HEK293T (cell line): ENCODE data around the gene DUOXA1.

Experiments
- CTCF ChIA-PET: fragments of 350-600 bp; formaldehyde crosslinking; extraction: SDS; loops from one replicate; lab custom pipeline; 2021; ENCODE audit warnings: antibody characterized with exemption, inconsistent platforms; lab: Yijun Ruan, JAX
- POLR2A ChIA-PET: fragments of 350-600 bp; formaldehyde crosslinking; extraction: SDS; loops from one replicate; lab custom pipeline; 2020; ENCODE audit warnings: antibody characterized with exemption, inconsistent platforms; lab: Yijun Ruan, JAX
- DNase-seq: peaks from one replicate; pipeline ENCODE4 v3.0.0; 2012; ENCODE audit warnings: mixed read lengths; ENCODE audit errors: extremely low spot score
- ARNT ChIP-seq: fragments of 450-650 bp; IDR thresholded peaks from 2 replicates; pipeline ENCODE4 v1.6.1; 2017; ENCODE audit warnings: mild to moderate bottlenecking
- BHLHE40 ChIP-seq: fragments of 450-650 bp; IDR thresholded peaks from 2 replicates; pipeline ENCODE4 v1.6.1; 2016; ENCODE audit warnings: mild to moderate bottlenecking, moderate library complexity, borderline replicate concordance
- CTBP1 ChIP-seq: fragments of 450-650 bp; IDR thresholded peaks from 2 replicates; pipeline ENCODE4 v1.6.1; 2016; ENCODE audit warnings: borderline replicate concordance
- ELF4 ChIP-seq: fragments of 450-650 bp; IDR thresholded peaks from 2 replicates; pipeline ENCODE4 v1.6.1; 2017; ENCODE audit warnings: antibody characterized with exemption
- FOXA1 ChIP-seq: fragments of 450-650 bp; IDR thresholded peaks from 2 replicates; pipeline ENCODE4 v1.6.1; 2016; ENCODE audit warnings: mild to moderate bottlenecking
- FOXK2 ChIP-seq: fragments of 450-650 bp; IDR thresholded peaks from 2 replicates; pipeline ENCODE4 v1.6.1; 2016; ENCODE audit warnings: mild to moderate bottlenecking
- FOXM1 ChIP-seq: fragments of 450-650 bp; IDR thresholded peaks from 2 replicates; pipeline ENCODE4 v1.6.1; 2017; ENCODE audit warnings: mild to moderate bottlenecking, borderline replicate concordance
- HDGF ChIP-seq: fragments of 450-650 bp; IDR thresholded peaks from 2 replicates; pipeline ENCODE4 v1.6.1; 2017; ENCODE audit warnings: antibody characterized with exemption, borderline replicate concordance
- L3MBTL2 ChIP-seq: fragments of 450-650 bp; conservative IDR thresholded peaks from 2 replicates; pipeline ENCODE4 v1.6.1; 2016; ENCODE audit warnings: mild to moderate bottlenecking
- LEF1 ChIP-seq: fragments of 450-650 bp; IDR thresholded peaks from 2 replicates; pipeline ENCODE4 v1.6.1; 2017; ENCODE audit warnings: mild to moderate bottlenecking, borderline replicate concordance
- NFRKB ChIP-seq: fragments of 450-650 bp; IDR thresholded peaks from 2 replicates; pipeline ENCODE4 v1.6.1; 2016; ENCODE audit warnings: mild to moderate bottlenecking, moderate library complexity
- SP1 ChIP-seq: fragments of 450-650 bp; IDR thresholded peaks from 2 replicates; pipeline ENCODE4 v1.6.1; 2017
- SUZ12 ChIP-seq: fragments of 450-650 bp; IDR thresholded peaks from 2 replicates; pipeline ENCODE4 v1.6.1; 2016; ENCODE audit warnings: mild to moderate bottlenecking
- TARDBP ChIP-seq: fragments of 450-650 bp; IDR thresholded peaks from 2 replicates; pipeline ENCODE4 v1.6.1; 2016
- ZNF384 ChIP-seq: fragments of 450-650 bp; IDR thresholded peaks from 2 replicates; pipeline ENCODE4 v1.6.1; 2016
- TF ChIP-seq, protein P1 (sequence below): fragments of 450-650 bp; IDR thresholded peaks from 2 replicates; pipeline ENCODE4 v1.6.1; 2016

Gene DUOXA1

DNA sequence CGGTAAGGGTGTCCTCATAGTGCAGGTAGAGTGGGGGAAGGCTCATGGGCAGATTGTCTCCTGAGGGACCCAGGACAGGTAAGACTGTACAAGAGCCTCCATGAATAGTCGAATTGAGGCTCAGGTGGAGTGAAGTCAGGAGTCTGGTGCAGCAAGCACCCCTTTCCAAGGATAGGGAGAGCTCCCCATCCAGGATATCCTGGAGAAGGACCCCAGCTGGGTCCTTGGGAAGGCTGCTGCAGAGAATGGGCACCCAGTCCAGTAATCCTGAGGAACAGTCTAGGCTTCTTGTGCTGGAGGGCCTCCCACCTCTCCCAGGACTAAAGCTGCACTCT is 15.0 kb downstream of the DUOXA1 start:
- POLR2A ChIA-PET, result no interaction called here
- CTCF ChIA-PET, result no interaction called here
- no peak for TF ChIP-seq SP1
- no peak for TF ChIP-seq CTBP1
- TF ChIP-seq, protein P1, sequence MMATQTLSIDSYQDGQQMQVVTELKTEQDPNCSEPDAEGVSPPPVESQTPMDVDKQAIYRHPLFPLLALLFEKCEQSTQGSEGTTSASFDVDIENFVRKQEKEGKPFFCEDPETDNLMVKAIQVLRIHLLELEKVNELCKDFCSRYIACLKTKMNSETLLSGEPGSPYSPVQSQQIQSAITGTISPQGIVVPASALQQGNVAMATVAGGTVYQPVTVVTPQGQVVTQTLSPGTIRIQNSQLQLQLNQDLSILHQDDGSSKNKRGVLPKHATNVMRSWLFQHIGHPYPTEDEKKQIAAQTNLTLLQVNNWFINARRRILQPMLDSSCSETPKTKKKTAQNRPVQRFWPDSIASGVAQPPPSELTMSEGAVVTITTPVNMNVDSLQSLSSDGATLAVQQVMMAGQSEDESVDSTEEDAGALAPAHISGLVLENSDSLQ, result no peak
- TF ChIP-seq L3MBTL2, result no peak
- no peak for TF ChIP-seq NFRKB
- no peak for TF ChIP-seq LEF1
- TF ChIP-seq ELF4, result no peak
- TF ChIP-seq FOXM1, result no peak
- no peak for TF ChIP-seq FOXA1
- TF ChIP-seq ZNF384, result no peak
- TF ChIP-seq HDGF, result no peak
- TF ChIP-seq ARNT, result no peak
- DNase-seq, result no peak

DNA sequence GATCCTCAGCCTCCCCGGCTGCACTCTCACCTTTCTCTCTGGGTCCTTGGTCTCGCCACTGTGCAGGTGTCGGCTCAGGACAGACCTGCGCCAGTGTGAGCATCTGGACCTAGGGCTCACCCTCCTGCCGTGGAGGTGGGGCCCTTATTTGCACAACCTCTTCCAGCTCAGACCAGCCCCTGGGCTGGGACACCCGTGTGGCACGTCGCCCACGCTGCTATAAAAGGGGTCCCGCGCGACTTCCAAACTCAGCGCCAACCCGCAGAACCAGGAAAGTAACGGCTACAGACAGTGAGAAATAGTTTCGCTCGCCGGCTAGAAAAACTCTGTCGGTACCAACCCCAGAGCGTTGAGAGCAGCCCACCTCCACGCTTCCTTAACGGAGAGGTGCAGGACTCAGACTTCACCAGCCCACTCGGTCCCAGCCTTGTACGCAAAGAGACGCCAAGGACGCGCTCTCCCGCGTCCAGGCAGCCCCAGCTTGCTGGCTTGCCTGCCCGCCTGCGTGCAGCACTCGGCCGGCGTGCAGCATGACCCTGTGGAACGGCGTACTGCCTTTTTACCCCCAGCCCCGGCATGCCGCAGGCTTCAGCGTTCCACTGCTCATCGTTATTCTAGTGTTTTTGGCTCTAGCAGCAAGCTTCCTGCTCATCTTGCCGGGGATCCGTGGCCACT is 15.5 kb downstream of the DUOXA1 start, which contains the start of the genes DUOX2 and DUOXA2:
DUOX2 (minus strand) TSS at position 97 of the 675 bp plus-strand sequence. CDS start 761 bp downstream, outside the sequence.
DUOXA2 (plus strand) TSS at position 251 of the 675 bp plus-strand sequence; CDS start at position 531, 280 bp downstream.
- POLR2A ChIA-PET, result no interaction called here
- DNase-seq, result no peak
- CTCF ChIA-PET, result no interaction called here
- TF ChIP-seq SUZ12, result no peak
- TF ChIP-seq ARNT, result no peak
- TF ChIP-seq FOXM1, result no peak
- TF ChIP-seq FOXA1, result no peak
- no peak for TF ChIP-seq NFRKB
- TF ChIP-seq HDGF, result no peak

DNA sequence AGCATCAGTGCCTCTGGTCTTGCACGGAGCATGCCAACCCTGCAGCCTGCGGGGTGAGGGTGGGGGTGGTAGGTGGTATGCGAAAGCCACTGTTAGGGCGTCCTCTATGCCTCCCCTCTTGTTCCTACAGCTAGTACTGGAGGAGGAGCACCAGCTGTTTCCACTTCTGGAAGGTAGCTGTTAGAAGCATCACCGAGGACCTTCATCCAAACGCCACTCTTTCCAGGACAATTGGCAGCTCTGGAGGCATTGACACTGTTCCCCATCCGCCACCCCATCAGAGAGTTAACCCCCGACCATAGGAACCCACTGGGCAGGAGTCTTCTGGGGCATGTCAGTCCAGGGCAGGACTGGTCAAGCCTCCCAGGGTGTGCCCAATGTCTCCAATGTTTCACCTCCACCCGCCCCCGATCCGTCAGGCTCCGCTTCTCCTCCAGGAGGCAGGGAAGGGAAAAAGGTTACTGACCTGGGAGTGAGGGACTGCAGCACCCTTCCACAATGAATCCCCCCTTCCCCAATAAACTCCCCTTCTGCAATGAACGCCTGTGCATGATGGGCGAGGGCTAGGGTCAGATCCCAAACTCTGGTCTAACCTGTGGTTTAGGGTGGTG is 16.2 kb downstream of the DUOXA1 start:
- CTCF ChIA-PET, result no interaction called here
- POLR2A ChIA-PET, result no interaction called here
- DNase-seq, result no peak
- no peak for TF ChIP-seq ARNT
- no peak for TF ChIP-seq SUZ12
- no peak for TF ChIP-seq ZNF384
- TF ChIP-seq LEF1, result no peak
- TF ChIP-seq FOXM1, result no peak
- no peak for TF ChIP-seq CTBP1
- TF ChIP-seq NFRKB, result no peak
- TF ChIP-seq FOXA1, result no peak
- TF ChIP-seq, protein P1, result no peak
- no peak for TF ChIP-seq ELF4
- no peak for TF ChIP-seq SP1
- no peak for TF ChIP-seq BHLHE40
- TF ChIP-seq TARDBP, result no peak

DNA sequence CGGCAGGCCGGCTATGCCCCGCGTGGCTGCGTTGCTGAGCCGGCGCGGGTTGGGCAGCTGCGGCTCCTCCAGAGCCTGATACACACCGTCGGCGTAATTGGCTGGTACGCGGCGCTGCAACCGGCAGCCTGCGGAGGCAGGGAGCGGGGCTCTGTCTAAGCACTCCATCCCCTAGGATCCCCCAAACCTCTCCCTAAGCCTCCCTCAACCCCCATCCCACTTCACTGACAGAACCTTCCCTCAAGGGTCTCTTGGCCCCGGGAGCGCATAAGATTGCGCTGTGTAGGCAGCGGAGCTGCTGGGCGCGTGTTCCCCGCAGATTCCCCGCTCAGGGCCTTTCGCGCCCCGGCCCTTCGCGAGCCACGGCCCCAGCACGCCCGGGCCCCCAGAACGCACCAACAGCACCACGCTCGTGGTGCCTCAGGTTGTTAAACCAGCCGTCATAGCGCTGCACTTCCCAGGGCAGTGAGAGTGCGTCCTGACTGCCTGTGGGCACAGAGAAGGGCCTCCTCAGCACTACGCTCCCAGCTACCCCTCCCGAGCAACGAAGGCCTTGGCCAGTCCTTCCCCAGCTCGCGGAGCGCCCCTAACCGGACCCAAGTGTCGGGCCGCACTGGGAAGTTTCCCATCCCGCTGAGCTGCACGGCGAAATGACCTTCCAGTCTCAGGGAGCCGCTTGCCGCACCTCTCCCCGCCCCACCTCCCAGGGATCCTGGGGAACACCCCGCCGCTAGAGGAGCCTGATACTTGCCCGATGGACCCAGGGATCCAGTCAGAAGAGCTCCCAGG is 16.9 kb downstream of the DUOXA1 start:
- TF ChIP-seq ZNF384, result no peak
- TF ChIP-seq L3MBTL2, result no peak
- TF ChIP-seq HDGF, result no peak
- no peak for TF ChIP-seq CTBP1
- TF ChIP-seq FOXK2, result no peak
- TF ChIP-seq ARNT, result no peak
- no peak for TF ChIP-seq FOXM1
- no peak for TF ChIP-seq SUZ12
- no peak for TF ChIP-seq LEF1
- no peak for TF ChIP-seq TARDBP
- no peak for TF ChIP-seq NFRKB
- ChIA-PET CTCF (no interaction called here), POLR2A (no interaction called here)
- DNase-seq, result no peak

DNA sequence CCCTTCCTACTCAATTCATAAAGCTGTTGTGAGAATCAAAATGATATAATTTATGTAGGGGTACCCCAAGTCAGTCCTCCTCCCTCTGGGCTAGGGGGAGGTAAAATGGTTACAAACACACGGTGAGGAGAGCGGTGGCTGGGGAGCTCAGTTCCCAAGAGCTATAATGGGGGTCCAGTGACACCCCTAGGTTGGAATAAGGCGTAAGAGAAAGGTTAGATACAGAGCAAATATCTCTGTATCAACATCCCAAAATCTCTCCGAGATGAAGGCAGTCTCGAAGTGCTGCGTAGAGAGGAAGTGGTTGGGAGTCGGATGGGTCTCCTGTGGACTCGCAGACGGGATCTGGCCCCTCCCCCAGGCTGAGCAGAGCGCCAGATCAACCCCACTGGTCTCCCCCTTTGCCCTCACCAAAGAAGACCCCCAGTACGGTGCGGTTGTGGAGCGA is 17.5 kb downstream of the DUOXA1 start:
- POLR2A ChIA-PET, result no interaction called here
- no peak for DNase-seq
- no peak for TF ChIP-seq TARDBP
- no peak for TF ChIP-seq L3MBTL2
- TF ChIP-seq BHLHE40, result no peak
- TF ChIP-seq HDGF, result no peak
- TF ChIP-seq ELF4, result no peak
- no peak for TF ChIP-seq CTBP1
- CTCF ChIA-PET, result no interaction called here

DNA sequence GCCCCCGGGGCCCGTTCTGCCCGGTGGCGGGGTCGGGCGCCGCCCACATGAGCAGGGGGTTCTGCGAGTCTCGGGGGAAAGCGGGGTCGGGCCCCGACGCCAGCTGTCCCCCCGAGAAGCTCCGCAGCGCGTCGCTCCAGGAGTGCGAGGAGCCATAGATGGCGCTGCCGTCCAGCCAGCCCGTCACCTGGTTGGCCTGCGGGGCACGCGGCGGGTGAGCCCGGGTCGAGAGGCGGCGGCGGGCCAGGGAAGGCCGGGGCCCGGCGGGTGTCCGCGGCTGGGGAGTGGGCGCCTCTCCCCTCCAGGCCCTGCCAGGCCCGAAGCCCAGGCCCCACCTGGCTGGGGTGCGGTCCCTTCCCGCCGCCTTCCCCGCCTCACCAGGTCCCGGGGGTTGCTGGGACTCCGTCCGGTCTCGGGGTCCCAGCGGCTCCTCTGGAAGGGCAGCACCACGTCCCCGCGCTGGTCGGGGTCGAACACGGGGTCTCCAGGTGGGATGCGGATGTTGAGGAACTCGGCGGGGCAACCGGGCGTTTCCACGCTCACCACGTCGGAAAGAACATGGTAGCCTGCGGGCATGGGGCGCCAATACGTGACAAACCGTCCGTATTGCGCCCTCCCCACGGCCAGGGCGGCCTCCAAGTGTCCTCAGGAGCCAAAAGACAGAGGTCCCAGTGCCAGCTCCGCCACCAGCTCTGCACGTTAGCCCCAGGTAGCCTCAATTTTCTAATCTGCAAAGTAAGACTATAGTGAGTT is 18.1 kb downstream of the DUOXA1 start:
- CTCF ChIA-PET, result no interaction called here
- no peak for TF ChIP-seq SP1
- TF ChIP-seq, protein P1, result no peak
- no peak for TF ChIP-seq TARDBP
- TF ChIP-seq FOXM1, result no peak
- TF ChIP-seq ELF4, result no peak
- POLR2A ChIA-PET, result no interaction called here
- no peak for DNase-seq
